ENCODE results near the gene SLC9A1. TPM values are rescaled to one million over a fixed set of nuclear protein-coding genes. Genes with fewer than 3 reads are reported as not detected.

Gene SLC9A1
- total RNA-seq, 3 donors from 2014 or later = 6.1 to 14.2 (median 13.8) TPM

DNA sequence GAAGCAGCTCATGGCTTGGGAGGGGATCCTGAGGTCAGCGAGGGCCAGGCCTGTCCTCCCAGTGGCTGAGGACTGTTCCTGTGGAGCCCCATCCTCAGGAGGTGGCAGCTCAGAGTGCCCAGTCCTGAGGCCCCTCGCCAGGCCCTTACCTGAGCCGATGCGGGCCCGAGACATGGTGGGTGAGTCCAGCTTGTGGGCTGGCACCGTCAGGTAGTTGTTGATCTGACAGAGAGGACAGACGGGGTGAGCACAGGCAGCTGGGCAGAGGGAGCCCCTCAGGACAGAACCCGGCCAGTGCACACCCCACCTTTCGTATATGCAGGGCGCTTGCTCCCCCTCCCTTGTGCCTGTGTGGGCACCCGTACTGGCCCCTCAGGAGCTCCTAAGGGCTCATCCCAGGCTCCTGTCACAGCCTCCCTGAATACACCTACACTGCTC, 53.9 kb downstream of the SLC9A1 start:
- Histone ChIP-seq H3K27me3 (no peaks in the 10 kb centered on the region), H3K27ac (peak overlapping the region; percentile 10 to 96), H3K36me3 (no peaks in the 10 kb centered on the region), H3K9me3 (no peaks in the 10 kb centered on the region), H3K4me1 (peaks cover 16 to 24% of the 10 kb centered on the region in 2 donors), H3K4me3 (no peak overlapping the region)
- DNase-seq (ENCODE audit: low spot score in 2 of 2) = no peak
- no peak for TF ChIP-seq POLR2AphosphoS5 (IDR thresholded peaks at IDR 0.05)
- TF ChIP-seq, protein P1, sequence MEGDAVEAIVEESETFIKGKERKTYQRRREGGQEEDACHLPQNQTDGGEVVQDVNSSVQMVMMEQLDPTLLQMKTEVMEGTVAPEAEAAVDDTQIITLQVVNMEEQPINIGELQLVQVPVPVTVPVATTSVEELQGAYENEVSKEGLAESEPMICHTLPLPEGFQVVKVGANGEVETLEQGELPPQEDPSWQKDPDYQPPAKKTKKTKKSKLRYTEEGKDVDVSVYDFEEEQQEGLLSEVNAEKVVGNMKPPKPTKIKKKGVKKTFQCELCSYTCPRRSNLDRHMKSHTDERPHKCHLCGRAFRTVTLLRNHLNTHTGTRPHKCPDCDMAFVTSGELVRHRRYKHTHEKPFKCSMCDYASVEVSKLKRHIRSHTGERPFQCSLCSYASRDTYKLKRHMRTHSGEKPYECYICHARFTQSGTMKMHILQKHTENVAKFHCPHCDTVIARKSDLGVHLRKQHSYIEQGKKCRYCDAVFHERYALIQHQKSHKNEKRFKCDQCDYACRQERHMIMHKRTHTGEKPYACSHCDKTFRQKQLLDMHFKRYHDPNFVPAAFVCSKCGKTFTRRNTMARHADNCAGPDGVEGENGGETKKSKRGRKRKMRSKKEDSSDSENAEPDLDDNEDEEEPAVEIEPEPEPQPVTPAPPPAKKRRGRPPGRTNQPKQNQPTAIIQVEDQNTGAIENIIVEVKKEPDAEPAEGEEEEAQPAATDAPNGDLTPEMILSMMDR (IDR thresholded peaks at IDR 0.05) = no peak
- no peak for TF ChIP-seq POLR2A (IDR thresholded peaks at IDR 0.05)
- intact Hi-C loops (cut with DNase I; ENCODE audit: low total_unique reads) = loop anchor here (5.0 kb wide), 1 partner anchor 181 kb away; no protein-coding TSS in a partner anchor

DNA sequence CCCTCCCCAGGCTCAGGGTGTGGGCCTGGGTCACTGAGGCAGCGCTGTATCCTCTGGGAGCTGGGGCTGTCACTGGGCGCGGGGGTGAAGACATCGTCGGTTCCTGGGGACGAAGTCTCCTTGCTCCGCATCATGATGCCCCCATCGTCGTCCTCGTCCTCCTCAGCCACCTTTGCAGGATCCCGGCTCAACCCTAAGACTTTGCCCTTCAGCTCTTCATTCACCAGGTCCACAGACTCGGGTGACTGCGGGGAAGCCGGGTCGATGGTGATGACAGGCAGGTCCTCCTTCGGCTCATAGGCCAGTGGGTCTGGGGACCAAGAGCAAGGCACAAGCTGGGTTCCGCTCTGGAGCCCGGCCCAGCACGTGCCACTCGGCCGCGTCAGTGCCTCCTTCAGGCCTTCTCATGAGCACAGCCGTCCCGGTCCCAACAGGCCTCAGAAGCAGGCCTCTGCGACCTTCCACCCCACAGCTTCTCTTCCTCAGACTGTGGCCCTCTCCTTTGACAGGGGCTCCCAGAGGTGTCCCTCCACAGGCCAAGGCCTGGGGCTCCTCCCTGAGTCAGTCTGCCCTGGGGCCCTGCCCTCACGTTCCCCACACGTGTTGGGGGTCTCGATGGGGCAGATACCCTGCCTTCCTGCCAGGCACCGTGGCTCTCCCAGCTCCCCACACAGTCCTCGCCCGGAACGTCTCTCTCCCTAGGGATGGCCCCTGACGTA, 54.4 kb downstream of the SLC9A1 start:
- H3K4me1 ChIP-seq = peaks cover 16 to 24% of the 10 kb centered on the region in 2 donors
- no peak overlapping the region for H3K4me3 ChIP-seq
- H3K9me3 ChIP-seq = no peaks in the 10 kb centered on the region
- DNase-seq (ENCODE audit: low spot score in 2 of 2) = no peak
- no peaks in the 10 kb centered on the region for H3K36me3 ChIP-seq
- no peaks in the 10 kb centered on the region for H3K27me3 ChIP-seq
- intact Hi-C loops (cut with DNase I; ENCODE audit: low total_unique reads) = loop anchor here (5.0 kb wide), 1 partner anchor 182 kb away; no protein-coding TSS in a partner anchor
- H3K27ac ChIP-seq = peak overlapping the region; percentile 90 to 96
- no peak for TF ChIP-seq POLR2A (IDR thresholded peaks at IDR 0.05)
- TF ChIP-seq, protein P1 (IDR thresholded peaks at IDR 0.05) = no peak
- TF ChIP-seq POLR2AphosphoS5 (IDR thresholded peaks at IDR 0.05) = no peak

DNA sequence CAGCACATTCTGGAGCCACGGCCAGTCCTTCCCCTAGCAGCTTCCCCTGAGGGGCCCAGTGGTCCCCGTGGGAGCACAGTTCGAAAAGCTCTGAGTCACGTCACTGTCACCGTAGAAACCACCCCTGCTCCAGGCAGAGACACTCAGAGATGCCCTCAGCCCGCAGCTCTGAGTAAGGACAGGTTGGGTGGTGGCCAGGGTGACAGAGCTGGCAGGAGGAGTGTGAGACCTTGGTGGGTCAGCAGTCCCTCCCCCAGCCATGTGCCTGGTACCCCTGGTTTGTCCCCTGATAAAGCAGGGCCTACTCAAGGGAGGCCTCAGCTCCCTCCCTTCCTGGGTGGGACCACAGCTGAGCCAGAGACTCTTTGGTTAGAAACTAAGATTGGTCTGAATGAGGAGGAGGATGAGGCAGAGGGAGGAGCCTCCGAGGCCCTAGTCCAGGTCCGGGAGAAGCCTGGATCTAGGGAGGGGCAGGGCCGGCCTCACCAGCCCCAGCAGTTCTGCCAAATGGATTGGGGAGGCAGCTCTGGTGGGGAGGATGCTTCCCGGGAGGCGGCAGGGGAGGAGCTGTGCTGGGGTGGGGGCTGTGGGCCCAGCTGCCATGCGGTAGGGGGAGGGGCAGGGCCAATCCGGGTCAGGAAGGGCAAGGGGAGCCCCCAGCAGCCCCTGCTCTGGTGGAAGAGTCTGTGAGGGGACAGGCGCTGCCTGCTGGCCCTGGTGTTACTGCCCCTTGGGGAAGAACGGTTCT, 55.2 kb downstream of the SLC9A1 start:
- intact Hi-C loops (cut with DNase I; ENCODE audit: low total_unique reads) = loop anchor here (5.0 kb wide), 2 partner anchors 52 to 183 kb away; no protein-coding TSS in a partner anchor

DNA sequence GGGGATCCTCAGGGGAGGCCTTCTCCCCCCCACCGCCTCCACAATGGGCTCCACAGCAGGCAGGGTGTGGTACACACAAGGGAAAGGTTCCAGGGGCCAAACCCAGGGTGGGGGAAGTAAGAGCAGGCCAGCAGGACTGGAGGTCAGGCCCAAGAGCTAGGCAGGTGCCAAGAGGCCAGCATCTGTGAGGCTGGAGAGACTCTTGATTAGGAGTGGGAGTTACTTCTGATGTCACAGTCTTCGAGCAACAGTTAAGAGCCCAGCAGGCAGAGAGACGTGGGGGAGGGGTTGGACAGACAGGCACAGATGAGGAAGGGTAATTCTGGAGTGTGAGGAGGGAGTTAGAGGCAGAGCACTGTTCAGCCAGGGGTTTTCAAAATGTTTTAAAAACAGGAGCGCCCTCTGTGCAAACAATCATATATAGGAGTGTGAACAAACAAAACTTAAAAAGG, 55.8 kb downstream of the SLC9A1 start:
- intact Hi-C loops (cut with DNase I; ENCODE audit: low total_unique reads) = loop anchor here (5.0 kb wide), 1 partner anchor 52 kb away; no protein-coding TSS in a partner anchor

More for the DNA sequence above, 55.2 kb downstream of the SLC9A1 start:
- Histone ChIP-seq H3K4me1 (peaks cover 16 to 24% of the 10 kb centered on the region in 2 donors), H3K4me3 (peak overlapping the region in 1 of 3 donors; percentile 8), H3K9me3 (no peaks in the 10 kb centered on the region), H3K27me3 (no peaks in the 10 kb centered on the region), H3K27ac (peak overlapping the region; percentile 90 to 96), H3K36me3 (no peaks in the 10 kb centered on the region)
- TF ChIP-seq POLR2AphosphoS5 (IDR thresholded peaks at IDR 0.05) (peak in 1 of 3 donors; percentile 24), POLR2A (IDR thresholded peaks at IDR 0.05) (no peak)
- TF ChIP-seq, protein P1 (IDR thresholded peaks at IDR 0.05) = no peak
- no peak for DNase-seq (ENCODE audit: low spot score in 2 of 2)

More for the DNA sequence above, 55.8 kb downstream of the SLC9A1 start:
- peaks cover 16 to 24% of the 10 kb centered on the region in 2 donors for H3K4me1 ChIP-seq
- no peaks in the 10 kb centered on the region for H3K27me3 ChIP-seq
- DNase-seq (ENCODE audit: low spot score in 2 of 2) = peak in 1 of 2 donors; percentile 51
- H3K4me3 ChIP-seq = no peak overlapping the region
- TF ChIP-seq, protein P1 (IDR thresholded peaks at IDR 0.05) = no peak
- TF ChIP-seq POLR2A (IDR thresholded peaks at IDR 0.05) (no peak), POLR2AphosphoS5 (IDR thresholded peaks at IDR 0.05) (no peak)
- no peaks in the 10 kb centered on the region for H3K36me3 ChIP-seq
- no peaks in the 10 kb centered on the region for H3K9me3 ChIP-seq
- peak overlapping the region; percentile 90 to 96 for H3K27ac ChIP-seq

Data from breast epithelium (tissue), 4 donors.